Measurements from ENCODE around the gene MCL1. TPM values are rescaled to one million over a fixed set of nuclear protein-coding genes. Genes with fewer than 3 reads are reported as not detected.

The MCL1 gene
- total RNA-seq, 2 donors from 2014 or later = 96.7 to 146 TPM

GRCh38 chr1:150545486-150546032 lies 33.9 kb downstream of the MCL1 start:
- H3K36me3 ChIP-seq = no peaks in the 10 kb centered on the region
- TF ChIP-seq, protein P1, sequence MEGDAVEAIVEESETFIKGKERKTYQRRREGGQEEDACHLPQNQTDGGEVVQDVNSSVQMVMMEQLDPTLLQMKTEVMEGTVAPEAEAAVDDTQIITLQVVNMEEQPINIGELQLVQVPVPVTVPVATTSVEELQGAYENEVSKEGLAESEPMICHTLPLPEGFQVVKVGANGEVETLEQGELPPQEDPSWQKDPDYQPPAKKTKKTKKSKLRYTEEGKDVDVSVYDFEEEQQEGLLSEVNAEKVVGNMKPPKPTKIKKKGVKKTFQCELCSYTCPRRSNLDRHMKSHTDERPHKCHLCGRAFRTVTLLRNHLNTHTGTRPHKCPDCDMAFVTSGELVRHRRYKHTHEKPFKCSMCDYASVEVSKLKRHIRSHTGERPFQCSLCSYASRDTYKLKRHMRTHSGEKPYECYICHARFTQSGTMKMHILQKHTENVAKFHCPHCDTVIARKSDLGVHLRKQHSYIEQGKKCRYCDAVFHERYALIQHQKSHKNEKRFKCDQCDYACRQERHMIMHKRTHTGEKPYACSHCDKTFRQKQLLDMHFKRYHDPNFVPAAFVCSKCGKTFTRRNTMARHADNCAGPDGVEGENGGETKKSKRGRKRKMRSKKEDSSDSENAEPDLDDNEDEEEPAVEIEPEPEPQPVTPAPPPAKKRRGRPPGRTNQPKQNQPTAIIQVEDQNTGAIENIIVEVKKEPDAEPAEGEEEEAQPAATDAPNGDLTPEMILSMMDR (IDR thresholded peaks at IDR 0.05) = no peak
- no peak for DNase-seq (ENCODE audit: low spot score)

GRCh38 chr1:150544204-150544603 lies 35.2 kb downstream of the MCL1 start:
- H3K27ac ChIP-seq = peak overlapping the region; percentile 10 to 64
- TF ChIP-seq, protein P1 (IDR thresholded peaks at IDR 0.05) = no peak
- no peaks in the 10 kb centered on the region for H3K36me3 ChIP-seq
- no peaks in the 10 kb centered on the region for H3K27me3 ChIP-seq
- no peak for DNase-seq (ENCODE audit: low spot score)
- no peak overlapping the region for H3K4me3 ChIP-seq
- H3K9me3 ChIP-seq = no peaks in the 10 kb centered on the region
- peaks cover 0 to 9% of the 10 kb centered on the region in 2 donors for H3K4me1 ChIP-seq

More at GRCh38 chr1:150545486-150546032, 33.9 kb downstream of the MCL1 start:
- Histone ChIP-seq H3K4me1 (peaks cover 0 to 22% of the 10 kb centered on the region in 2 donors), H3K27ac (peak overlapping the region in 1 of 2 donors; percentile 64), H3K27me3 (no peaks in the 10 kb centered on the region), H3K4me3 (no peak overlapping the region), H3K9me3 (no peaks in the 10 kb centered on the region)

DNA sequence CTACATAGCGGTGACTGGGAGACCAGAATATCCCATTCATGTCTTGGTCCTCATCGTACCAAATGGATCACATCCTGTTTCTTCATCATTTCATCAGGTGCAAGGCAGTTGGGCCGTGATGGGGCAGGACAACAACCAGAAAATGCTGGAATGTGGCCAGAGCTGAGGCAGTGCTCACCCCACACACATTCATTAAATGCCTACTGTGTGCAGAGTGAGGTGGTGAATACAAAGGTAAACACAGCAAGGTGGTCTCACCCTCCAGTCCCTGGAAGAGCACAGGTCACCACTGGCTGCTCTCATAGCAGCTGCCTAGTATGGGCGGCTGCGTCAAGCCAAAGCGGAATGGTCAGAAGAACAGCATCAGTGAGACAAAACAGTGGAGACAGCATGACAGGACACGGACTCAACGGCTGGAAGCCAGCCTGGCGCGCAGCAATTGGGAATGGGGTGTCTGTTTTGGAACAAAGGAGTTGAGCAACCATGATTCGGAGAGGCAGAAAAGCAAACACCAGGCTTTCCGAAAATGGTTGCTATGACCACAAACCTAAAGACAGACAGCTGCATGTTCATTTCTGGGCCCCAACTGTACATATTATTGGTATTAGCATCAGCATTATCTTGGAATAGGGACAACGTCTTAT lies 35.8 kb downstream of the MCL1 start:
- TF ChIP-seq, protein P1 (IDR thresholded peaks at IDR 0.05) = no peak
- peak overlapping the region; percentile 10 to 64 for H3K27ac ChIP-seq
- no peaks in the 10 kb centered on the region for H3K27me3 ChIP-seq
- no peak overlapping the region for H3K4me3 ChIP-seq
- no peaks in the 10 kb centered on the region for H3K9me3 ChIP-seq
- H3K4me1 ChIP-seq = peaks cover 0 to 10% of the 10 kb centered on the region in 2 donors
- DNase-seq (ENCODE audit: low spot score) = peak; percentile 89
- no peaks in the 10 kb centered on the region for H3K36me3 ChIP-seq

GRCh38 chr1:150537732-150538684 lies 41.4 kb downstream of the MCL1 start:
- DNase-seq (ENCODE audit: low spot score) = no peak
- Histone ChIP-seq H3K27me3 (no peaks in the 10 kb centered on the region), H3K9me3 (no peaks in the 10 kb centered on the region), H3K36me3 (no peaks in the 10 kb centered on the region), H3K27ac (peak overlapping the region in 1 of 2 donors; percentile 66), H3K4me1 (peaks cover 0 to 34% of the 10 kb centered on the region in 2 donors), H3K4me3 (no peak overlapping the region)
- TF ChIP-seq, protein P1 (IDR thresholded peaks at IDR 0.05) = no peak

DNA sequence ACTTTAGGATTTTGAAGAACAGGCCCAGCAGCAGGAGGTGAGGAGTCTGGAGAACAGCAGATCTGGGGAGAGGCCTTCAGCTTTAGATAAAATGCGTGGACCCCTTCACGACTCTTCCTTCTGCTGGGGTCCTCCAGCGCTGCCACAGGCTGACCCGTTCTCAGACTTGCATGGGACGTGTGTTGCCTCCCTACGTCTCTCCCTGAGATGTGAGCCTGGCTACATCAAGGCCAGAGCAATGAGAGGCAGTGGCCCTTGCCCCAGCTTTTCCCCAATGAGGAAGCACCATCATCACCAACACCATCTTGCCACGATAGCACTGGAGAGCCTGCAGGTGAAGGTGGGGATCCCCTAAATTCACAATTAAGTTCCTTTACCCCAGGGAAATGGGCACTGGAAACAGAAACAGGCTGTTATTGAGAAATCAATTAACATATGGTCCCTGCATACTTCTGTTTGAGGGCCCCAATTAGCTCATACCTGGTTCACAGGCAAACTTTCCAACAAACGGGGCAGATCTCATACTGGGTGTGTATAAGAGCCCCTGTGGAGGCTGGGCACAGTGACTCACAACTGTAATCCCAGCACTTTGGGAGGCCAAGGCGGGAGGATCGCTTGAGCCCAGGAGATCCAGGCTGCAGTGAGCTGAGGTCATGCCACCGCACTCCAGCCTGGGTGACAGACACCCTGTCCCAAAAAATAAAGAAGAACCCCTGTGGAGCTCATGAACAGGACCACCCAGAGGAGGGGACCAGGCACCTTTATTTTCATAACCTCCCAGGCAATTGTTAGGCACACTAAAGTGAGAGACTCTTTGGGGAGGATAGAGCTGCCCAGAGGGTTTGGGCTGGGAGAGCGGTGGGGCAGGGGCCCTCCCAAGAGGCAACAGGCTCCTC lies 42.3 kb downstream of the MCL1 start:
- Histone ChIP-seq H3K4me1 (peaks cover 0 to 43% of the 10 kb centered on the region in 2 donors), H3K9me3 (no peaks in the 10 kb centered on the region), H3K27me3 (no peaks in the 10 kb centered on the region), H3K36me3 (no peaks in the 10 kb centered on the region), H3K27ac (peak overlapping the region in 1 of 2 donors; percentile 66), H3K4me3 (no peak overlapping the region)
- TF ChIP-seq, protein P1 (IDR thresholded peaks at IDR 0.05) = no peak
- no peak for DNase-seq (ENCODE audit: low spot score)
